Fibroblast of lung (primary cell): ENCODE results near the gene MYL12A. TPM values are rescaled to one million over a fixed set of nuclear protein-coding genes. Genes with fewer than 3 reads are reported as not detected.

ENCODE experiments used
- polyA plus RNA-seq, 2 donors: library from polyadenylated mRNA; depleted of rRNA in 1 of 2; stranded (reverse) in 1 of 2; unstranded in 1 of 2; fragments of >200 nt; gene quantifications; 2 replicates each; pipeline ENCODE4 v1.2.1, GENCODE V29; 2011 to 2012; ENCODE audit warnings: missing spikeins in 1 of 2
- total RNA-seq: library from RNA; depleted of rRNA; stranded (reverse); fragments of >200 nt; gene quantifications from 2 replicates; pipeline ENCODE4 v1.2.1, GENCODE V29; 2014

The MYL12A gene
- total and polyA plus RNA-seq, 2 donors (not counting 1 experiment from before 2014, with no cell fraction given): 826 to 1,436 TPM

Other genes starting within 250 kb of the MYL12A start
- 36.7 and 51.0 TPM in 2 replicates for gene LPIN2, start 234.7 kb upstream of the MYL12A start, total RNA-seq
- 46.9 and 58.1 TPM in 2 replicates for gene LPIN2, start 234.7 kb upstream of the MYL12A start, polyA plus RNA-seq
- gene MYOM1, start 27.8 kb upstream of the MYL12A start, total RNA-seq: 0.26 and 0.83 TPM in 2 replicates
- 0.05 and 0.07 TPM in 2 replicates for gene MYOM1, start 27.8 kb upstream of the MYL12A start, polyA plus RNA-seq
- gene MYL12B, start 14.3 kb downstream of the MYL12A start, total RNA-seq: 259 and 473 TPM in 2 replicates
- gene MYL12B, start 14.3 kb downstream of the MYL12A start, polyA plus RNA-seq: 874 and 1,122 TPM in 2 replicates
- gene TGIF1, start 202.4 kb downstream of the MYL12A start, total RNA-seq: 157 and 163 TPM in 2 replicates
- 64.7 and 100 TPM in 2 replicates for gene TGIF1, start 202.4 kb downstream of the MYL12A start, polyA plus RNA-seq